HEK293T (cell line): ENCODE data around the gene SCUBE2.

Source experiments
- CTBP1 ChIP-seq: fragments of 450-650 bp; IDR thresholded peaks from 2 replicates; pipeline ENCODE4 v1.6.1; 2016; ENCODE audit warnings: borderline replicate concordance
- FOXK2 ChIP-seq: fragments of 450-650 bp; IDR thresholded peaks from 2 replicates; pipeline ENCODE4 v1.6.1; 2016; ENCODE audit warnings: mild to moderate bottlenecking
- FOXM1 ChIP-seq: fragments of 450-650 bp; IDR thresholded peaks from 2 replicates; pipeline ENCODE4 v1.6.1; 2017; ENCODE audit warnings: mild to moderate bottlenecking, borderline replicate concordance
- SUZ12 ChIP-seq: fragments of 450-650 bp; IDR thresholded peaks from 2 replicates; pipeline ENCODE4 v1.6.1; 2016; ENCODE audit warnings: mild to moderate bottlenecking
- TF ChIP-seq, protein P1 (sequence below): fragments of 450-650 bp; IDR thresholded peaks from 2 replicates; pipeline ENCODE4 v1.6.1; 2016

DNA sequence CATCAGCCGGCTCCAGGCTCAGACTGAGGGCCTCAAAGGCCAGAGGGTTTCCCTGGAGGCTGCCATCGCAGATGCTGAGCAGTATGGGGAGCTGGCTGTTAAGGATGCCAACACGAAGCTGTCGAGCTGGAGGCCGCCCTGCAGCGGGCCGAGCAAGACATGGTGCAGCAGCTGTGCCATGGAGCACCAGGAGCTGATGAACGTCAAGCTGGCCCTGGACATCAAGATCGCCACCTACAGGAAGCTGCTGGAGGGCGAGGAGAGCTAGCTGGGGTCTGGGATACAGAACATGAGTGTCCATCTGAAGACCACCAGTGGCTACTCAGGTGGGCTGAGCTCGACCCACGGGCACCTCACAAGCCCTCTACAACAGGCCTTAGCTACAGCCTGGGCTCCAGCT is 4.0 kb upstream of the SCUBE2 start:
- TF ChIP-seq FOXK2 (no peak), CTBP1 (no peak), SUZ12 (no peak), FOXM1 (no peak)
- TF ChIP-seq, protein P1, sequence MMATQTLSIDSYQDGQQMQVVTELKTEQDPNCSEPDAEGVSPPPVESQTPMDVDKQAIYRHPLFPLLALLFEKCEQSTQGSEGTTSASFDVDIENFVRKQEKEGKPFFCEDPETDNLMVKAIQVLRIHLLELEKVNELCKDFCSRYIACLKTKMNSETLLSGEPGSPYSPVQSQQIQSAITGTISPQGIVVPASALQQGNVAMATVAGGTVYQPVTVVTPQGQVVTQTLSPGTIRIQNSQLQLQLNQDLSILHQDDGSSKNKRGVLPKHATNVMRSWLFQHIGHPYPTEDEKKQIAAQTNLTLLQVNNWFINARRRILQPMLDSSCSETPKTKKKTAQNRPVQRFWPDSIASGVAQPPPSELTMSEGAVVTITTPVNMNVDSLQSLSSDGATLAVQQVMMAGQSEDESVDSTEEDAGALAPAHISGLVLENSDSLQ, result no peak
